Measurements from ENCODE around the gene EIF3A. TPM values are rescaled to one million over a fixed set of nuclear protein-coding genes. Genes with fewer than 3 reads are reported as not detected.

The EIF3A gene
- total and polyA plus RNA-seq, 9 of the 15 experiments (the other 6 are each of a cell fraction or from before 2014, with no cell fraction given) = 19.6 to 163 (median 102) TPM

GRCh38 chr10:119119400-119119799 lies 38.8 kb upstream of the EIF3A start:
- in situ Hi-C loops (cut with MboI) (no loop called here), intact Hi-C loops (cut with micrococcal nuclease) (no loop called here)
- no peaks in the 10 kb centered on the region for H3K9me1 ChIP-seq (ENCODE audit: control insufficient read depth, insufficient read depth, low read length)
- H3K36me3 ChIP-seq (ENCODE audit: control insufficient read depth, insufficient read depth, low read length) = peaks cover 10% of the 10 kb centered on the region; the same call in 1 of the 3 replicates
- no peaks in the 10 kb centered on the region for H3K27me3 ChIP-seq (ENCODE audit: control insufficient read depth in 2 of 2, insufficient read depth in 2 of 2, low read length in 2 of 2)
- no TSS peak for BruUV-seq (replicated peaks)
- H3K4me1 ChIP-seq (replicated peaks in 1 of 2; ENCODE audit: control insufficient read depth in 2 of 2, insufficient read depth in 2 of 2, low read length in 2 of 2) = peaks cover 0 to 7% of the 10 kb centered on the region in 2 experiments; a peak in 2 of 5 replicates
- no peak overlapping the region for H3K4me3 ChIP-seq
- no peak overlapping the region for H2AFZ ChIP-seq (ENCODE audit: low read depth, low read length)
- ChIA-PET POLR2A (interaction anchor here (0.8 to 1.8 kb wide), 3 partner anchors 12 to 190 kb away, joined by 3 to 8 read pairs (median 3); no protein-coding TSS in a partner anchor), CTCF (ENCODE audit: low intra/inter-chr PET ratio) (no interaction called here)
- no peak for TF ChIP-seq FOSL1 (tag; conservative IDR thresholded peaks at IDR 0.05)
- no peak for TF ChIP-seq EWSR1 (IDR thresholded peaks at IDR 0.05; ENCODE audit: borderline replicate concordance, low read depth, partially characterized antibody)
- TF ChIP-seq HCFC1 (IDR thresholded peaks at IDR 0.05; ENCODE audit: low read depth, low read length) = no peak
- TF ChIP-seq HES1 (IDR thresholded peaks at IDR 0.05; ENCODE audit: low read depth) = no peak
- H4K20me1 ChIP-seq (replicated peaks; ENCODE audit: control insufficient read depth, insufficient read depth, low read length) = no peaks in the 10 kb centered on the region
- ATAC-seq (no peak), DNase-seq (ENCODE audit: extremely low read depth in 1 of 4, low spot score in 3 of 4) (no peak), FAIRE-seq (no peak)
- H3K27ac ChIP-seq (ENCODE audit: extremely low read depth, low read depth, low read length) = no peak overlapping the region
- 55% methylated on average over 1 of the region's 1 CpG for WGBS (ENCODE audit: insufficient coverage, low coverage, missing lambda C conversion rate)
- no peak overlapping the region for H3K9ac ChIP-seq (ENCODE audit: insufficient read depth in 1 of 2, low read depth in 2 of 2, low read length in 2 of 2)
- no peaks in the 10 kb centered on the region for H3K9me3 ChIP-seq (replicated peaks; ENCODE audit: control insufficient read depth, insufficient read depth, low read depth, low read length)
- no peak overlapping the region for H3K4me2 ChIP-seq (ENCODE audit: insufficient read depth, low read length)
- no peaks in the 10 kb centered on the region for H3K79me2 ChIP-seq (ENCODE audit: control insufficient read depth, insufficient read depth, low read length)

- Histone ChIP-seq H3K9me1 (ENCODE audit: control insufficient read depth, insufficient read depth, low read length) (no peaks in the 10 kb centered on the region), H3K36me3 (ENCODE audit: control insufficient read depth, insufficient read depth, low read length) (peaks cover 18% of the 10 kb centered on the region; the same call in 1 of the 3 replicates), H3K4me1 (replicated peaks in 1 of 2; ENCODE audit: control insufficient read depth in 2 of 2, insufficient read depth in 2 of 2, low read length in 2 of 2) (peaks cover 0 to 7% of the 10 kb centered on the region in 2 experiments; a peak in 2 of 5 replicates), H3K27ac (ENCODE audit: extremely low read depth, low read depth, low read length) (no peak overlapping the region), H3K9me3 (replicated peaks; ENCODE audit: control insufficient read depth, insufficient read depth, low read depth, low read length) (no peaks in the 10 kb centered on the region), H3K27me3 (ENCODE audit: control insufficient read depth in 2 of 2, insufficient read depth in 2 of 2, low read length in 2 of 2) (no peaks in the 10 kb centered on the region), H3K4me2 (ENCODE audit: insufficient read depth, low read length) (no peak overlapping the region), H2AFZ (ENCODE audit: low read depth, low read length) (no peak overlapping the region), H3K4me3 (no peak overlapping the region), H3K9ac (ENCODE audit: insufficient read depth in 1 of 2, low read depth in 2 of 2, low read length in 2 of 2) (no peak overlapping the region), H4K20me1 (replicated peaks; ENCODE audit: control insufficient read depth, insufficient read depth, low read length) (no peaks in the 10 kb centered on the region), H3K79me2 (ENCODE audit: control insufficient read depth, insufficient read depth, low read length) (no peaks in the 10 kb centered on the region)
- in situ Hi-C loops (cut with MboI) (no loop called here), intact Hi-C loops (cut with micrococcal nuclease) (no loop called here)
- no peak for TF ChIP-seq MTF1 (CRISPR knock-in tag; IDR thresholded peaks at IDR 0.05; ENCODE audit: borderline replicate concordance)
- TF ChIP-seq NFE2 (IDR thresholded peaks at IDR 0.05; ENCODE audit: low read depth) = no peak
- TF ChIP-seq HBP1 (CRISPR knock-in tag; IDR thresholded peaks at IDR 0.05) = no peak
- no peak for TF ChIP-seq POLR2G (IDR thresholded peaks at IDR 0.05; ENCODE audit: low read depth, low read length)
- no peak for TF ChIP-seq PHB (CRISPR knock-in tag; IDR thresholded peaks at IDR 0.05)
- no peak for TF ChIP-seq RBM34 (IDR thresholded peaks at IDR 0.05; ENCODE audit: borderline replicate concordance, insufficient read depth, low read length)
- TF ChIP-seq NR3C1 (CRISPR knock-in tag; IDR thresholded peaks at IDR 0.05) = no peak
- WGBS (ENCODE audit: insufficient coverage, low coverage, missing lambda C conversion rate) = 74% methylated on average over 5 of the region's 5 CpGs
- ChIA-PET CTCF (ENCODE audit: low intra/inter-chr PET ratio) (no interaction called here), POLR2A (no interaction called here)
- FAIRE-seq (no peak), ATAC-seq (no peak), DNase-seq (ENCODE audit: extremely low read depth in 1 of 4, low spot score in 3 of 4) (no peak)
- BruUV-seq (replicated peaks) = no TSS peak
Observed at GRCh38 chr10:119118231-119118630, 37.6 kb upstream of the EIF3A start.

Data from K562 (cell line).